ENCODE results near the gene SLC1A3.

DNA sequence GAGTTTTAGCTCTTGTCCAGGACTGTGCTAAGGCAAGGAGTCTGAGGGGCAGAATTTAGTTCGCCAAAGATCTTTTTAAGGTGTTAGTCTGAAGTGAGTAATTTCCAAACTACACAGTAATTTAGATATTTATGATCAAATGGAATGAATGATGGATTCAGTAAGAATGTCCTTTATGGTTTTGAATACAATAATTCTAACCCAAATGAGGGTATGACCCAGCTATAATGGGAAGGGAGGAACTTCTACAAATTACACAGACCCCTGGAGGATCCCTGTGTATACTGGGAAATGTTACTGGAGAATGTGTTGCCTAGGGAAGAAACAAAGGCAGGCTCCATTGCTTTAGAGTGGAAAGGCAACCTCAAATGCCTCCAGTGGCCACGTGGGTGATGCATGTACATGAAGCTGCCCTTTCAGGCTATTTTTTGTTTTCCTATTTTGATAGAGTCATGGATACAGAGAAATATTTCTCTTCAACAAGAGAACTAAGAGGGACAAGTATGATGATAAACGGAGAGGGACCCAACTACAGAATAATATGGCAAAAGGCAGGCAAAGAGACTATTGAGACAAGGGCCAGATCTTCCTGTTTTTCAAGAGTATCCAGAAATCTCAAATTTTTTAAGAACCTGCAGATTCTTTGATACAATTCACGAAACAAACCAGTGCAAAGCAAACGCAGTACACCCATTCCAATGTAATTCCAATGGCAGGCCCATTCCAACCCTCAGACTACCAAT, 25.4 kb downstream of the SLC1A3 start:
- TF ChIP-seq, protein P1, sequence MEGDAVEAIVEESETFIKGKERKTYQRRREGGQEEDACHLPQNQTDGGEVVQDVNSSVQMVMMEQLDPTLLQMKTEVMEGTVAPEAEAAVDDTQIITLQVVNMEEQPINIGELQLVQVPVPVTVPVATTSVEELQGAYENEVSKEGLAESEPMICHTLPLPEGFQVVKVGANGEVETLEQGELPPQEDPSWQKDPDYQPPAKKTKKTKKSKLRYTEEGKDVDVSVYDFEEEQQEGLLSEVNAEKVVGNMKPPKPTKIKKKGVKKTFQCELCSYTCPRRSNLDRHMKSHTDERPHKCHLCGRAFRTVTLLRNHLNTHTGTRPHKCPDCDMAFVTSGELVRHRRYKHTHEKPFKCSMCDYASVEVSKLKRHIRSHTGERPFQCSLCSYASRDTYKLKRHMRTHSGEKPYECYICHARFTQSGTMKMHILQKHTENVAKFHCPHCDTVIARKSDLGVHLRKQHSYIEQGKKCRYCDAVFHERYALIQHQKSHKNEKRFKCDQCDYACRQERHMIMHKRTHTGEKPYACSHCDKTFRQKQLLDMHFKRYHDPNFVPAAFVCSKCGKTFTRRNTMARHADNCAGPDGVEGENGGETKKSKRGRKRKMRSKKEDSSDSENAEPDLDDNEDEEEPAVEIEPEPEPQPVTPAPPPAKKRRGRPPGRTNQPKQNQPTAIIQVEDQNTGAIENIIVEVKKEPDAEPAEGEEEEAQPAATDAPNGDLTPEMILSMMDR (IDR thresholded peaks at IDR 0.05): no peak
- no peak for TF ChIP-seq POLR2AphosphoS5 (IDR thresholded peaks at IDR 0.05)
- no peak for TF ChIP-seq POLR2A (IDR thresholded peaks at IDR 0.05)

Data from prostate gland (tissue), 2 donors.